Measurements from ENCODE around the gene RSPRY1.

Gene RSPRY1

GRCh38 chr16:57252148-57252721 lies 66.1 kb downstream of the RSPRY1 start:
- no peak overlapping the region for H3K9ac ChIP-seq (ENCODE audit: low read length)
- H3K27ac ChIP-seq (ENCODE audit: low read length): no peak overlapping the region
- H3K27me3 ChIP-seq (ENCODE audit: control insufficient read depth, insufficient read depth, low read length): no peaks in the 10 kb centered on the region
- H3K4me1 ChIP-seq (ENCODE audit: control insufficient read depth, low read depth, low read length): no peaks in the 10 kb centered on the region
- no peak overlapping the region for H3K4me3 ChIP-seq (ENCODE audit: low read length)
- H3K36me3 ChIP-seq (ENCODE audit: control insufficient read depth, low read depth, low read length): peaks cover 9% of the 10 kb centered on the region
- no peaks in the 10 kb centered on the region for H3K9me3 ChIP-seq (ENCODE audit: control insufficient read depth, low read depth, low read length)

DNA sequence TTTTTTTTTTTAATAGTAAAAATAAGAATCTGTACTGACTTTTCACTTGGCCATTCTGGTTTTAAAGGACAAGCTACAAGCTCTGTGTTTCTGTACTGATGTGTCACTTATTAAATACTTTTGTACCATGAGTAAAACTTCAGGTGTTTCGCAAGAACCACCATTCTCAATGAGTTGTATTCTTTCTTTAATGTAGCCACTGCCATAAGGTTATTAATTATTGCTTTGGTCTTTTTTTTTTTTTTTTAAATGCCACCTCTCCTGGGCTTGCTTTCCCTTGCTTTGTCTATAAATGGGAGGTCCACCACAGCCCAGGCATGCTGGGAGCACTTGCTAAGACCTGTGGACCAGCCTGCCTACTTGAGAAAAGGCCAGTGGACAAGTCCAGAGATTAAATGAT lies 67.3 kb downstream of the RSPRY1 start:
- Histone ChIP-seq H3K4me1 (ENCODE audit: control insufficient read depth, low read depth, low read length) (no peaks in the 10 kb centered on the region), H3K36me3 (ENCODE audit: control insufficient read depth, low read depth, low read length) (peaks cover 9% of the 10 kb centered on the region), H3K4me3 (ENCODE audit: low read length) (no peak overlapping the region), H3K9me3 (ENCODE audit: control insufficient read depth, low read depth, low read length) (no peaks in the 10 kb centered on the region), H3K27ac (ENCODE audit: low read length) (no peak overlapping the region), H3K9ac (ENCODE audit: low read length) (no peak overlapping the region), H3K27me3 (ENCODE audit: control insufficient read depth, insufficient read depth, low read length) (no peaks in the 10 kb centered on the region)

DNA sequence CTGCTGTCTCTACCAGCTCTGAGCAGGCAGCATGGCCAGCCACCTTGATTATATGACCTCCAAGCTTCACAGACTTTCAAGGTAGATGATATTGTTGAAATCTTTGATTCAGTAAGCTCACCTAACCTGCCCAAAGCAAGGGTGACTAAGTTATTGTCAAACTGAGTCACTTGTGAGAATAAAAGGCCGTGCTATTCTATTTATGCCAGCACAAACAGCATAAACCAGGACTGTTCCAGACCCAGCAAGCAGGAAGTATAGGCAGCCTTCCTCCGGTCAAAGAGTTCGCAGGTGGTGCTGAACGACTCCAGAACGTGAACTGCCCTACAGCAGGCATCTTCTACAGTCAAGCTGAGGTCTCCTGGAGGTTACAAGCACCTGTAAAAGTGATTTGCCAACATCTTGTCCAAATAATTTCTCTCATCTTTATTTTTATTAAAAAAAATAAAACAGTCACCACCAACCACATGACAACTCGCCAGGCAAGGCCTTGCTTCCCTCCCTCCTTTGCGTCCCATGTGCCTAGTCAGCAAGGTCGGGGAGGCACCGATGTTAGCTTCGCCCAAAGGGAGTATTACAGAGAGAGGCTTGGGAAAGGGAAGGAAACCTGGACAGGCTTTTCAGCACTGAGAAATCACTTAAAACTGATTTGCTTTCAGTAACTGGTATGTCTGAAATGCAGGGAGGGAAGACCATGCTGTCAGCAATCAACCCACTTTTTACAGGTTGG lies 69.7 kb downstream of the RSPRY1 start:
- Histone ChIP-seq H3K27ac (ENCODE audit: low read length) (no peak overlapping the region), H3K4me1 (ENCODE audit: control insufficient read depth, low read depth, low read length) (peaks cover 6% of the 10 kb centered on the region), H3K27me3 (ENCODE audit: control insufficient read depth, insufficient read depth, low read length) (no peaks in the 10 kb centered on the region), H3K9ac (ENCODE audit: low read length) (no peak overlapping the region), H3K9me3 (ENCODE audit: control insufficient read depth, low read depth, low read length) (no peaks in the 10 kb centered on the region), H3K36me3 (ENCODE audit: control insufficient read depth, low read depth, low read length) (peaks cover 6% of the 10 kb centered on the region), H3K4me3 (ENCODE audit: low read length) (no peak overlapping the region)

GRCh38 chr16:57256601-57257395 lies 70.7 kb downstream of the RSPRY1 start:
- Histone ChIP-seq H3K4me1 (ENCODE audit: control insufficient read depth, low read depth, low read length) (peaks cover 6% of the 10 kb centered on the region), H3K27me3 (ENCODE audit: control insufficient read depth, insufficient read depth, low read length) (no peaks in the 10 kb centered on the region), H3K36me3 (ENCODE audit: control insufficient read depth, low read depth, low read length) (peaks cover 6% of the 10 kb centered on the region), H3K27ac (ENCODE audit: low read length) (no peak overlapping the region), H3K9ac (ENCODE audit: low read length) (no peak overlapping the region), H3K9me3 (ENCODE audit: control insufficient read depth, low read depth, low read length) (no peaks in the 10 kb centered on the region), H3K4me3 (ENCODE audit: low read length) (no peak overlapping the region)

DNA sequence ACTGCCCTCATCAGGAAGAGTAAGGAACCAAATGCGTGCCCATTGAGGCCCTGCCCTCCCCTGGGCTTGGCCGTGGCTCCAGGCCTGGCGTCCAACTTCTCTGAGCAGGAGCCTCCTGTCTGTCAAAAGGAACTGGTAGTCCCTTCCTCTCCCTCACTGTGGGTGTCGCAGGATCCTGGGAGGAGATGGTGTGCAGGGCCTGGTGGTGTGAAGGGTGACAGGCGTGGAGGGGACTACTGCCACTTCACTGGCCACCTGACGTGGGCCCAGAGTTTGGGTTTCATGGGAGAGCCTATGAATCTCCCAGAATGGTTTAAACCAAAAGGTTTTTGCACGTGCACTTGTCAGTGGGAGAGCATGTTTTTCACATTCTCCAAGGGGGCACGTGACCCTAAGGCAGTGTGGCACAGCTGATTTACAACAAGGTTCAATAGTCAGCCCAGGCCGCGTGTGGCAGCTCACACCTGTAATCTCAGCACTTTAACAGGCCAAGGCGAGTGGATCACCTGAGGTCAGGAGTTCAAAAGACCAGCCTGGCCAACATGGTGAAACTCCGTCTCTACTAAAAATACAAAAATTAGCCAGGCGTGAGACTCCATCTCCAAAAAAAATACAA lies 71.4 kb downstream of the RSPRY1 start:
- Histone ChIP-seq H3K4me3 (ENCODE audit: low read length) (no peak overlapping the region), H3K27me3 (ENCODE audit: control insufficient read depth, insufficient read depth, low read length) (no peaks in the 10 kb centered on the region), H3K36me3 (ENCODE audit: control insufficient read depth, low read depth, low read length) (no peaks in the 10 kb centered on the region), H3K27ac (ENCODE audit: low read length) (no peak overlapping the region), H3K9me3 (ENCODE audit: control insufficient read depth, low read depth, low read length) (no peaks in the 10 kb centered on the region), H3K4me1 (ENCODE audit: control insufficient read depth, low read depth, low read length) (peaks cover 6% of the 10 kb centered on the region), H3K9ac (ENCODE audit: low read length) (no peak overlapping the region)

DNA sequence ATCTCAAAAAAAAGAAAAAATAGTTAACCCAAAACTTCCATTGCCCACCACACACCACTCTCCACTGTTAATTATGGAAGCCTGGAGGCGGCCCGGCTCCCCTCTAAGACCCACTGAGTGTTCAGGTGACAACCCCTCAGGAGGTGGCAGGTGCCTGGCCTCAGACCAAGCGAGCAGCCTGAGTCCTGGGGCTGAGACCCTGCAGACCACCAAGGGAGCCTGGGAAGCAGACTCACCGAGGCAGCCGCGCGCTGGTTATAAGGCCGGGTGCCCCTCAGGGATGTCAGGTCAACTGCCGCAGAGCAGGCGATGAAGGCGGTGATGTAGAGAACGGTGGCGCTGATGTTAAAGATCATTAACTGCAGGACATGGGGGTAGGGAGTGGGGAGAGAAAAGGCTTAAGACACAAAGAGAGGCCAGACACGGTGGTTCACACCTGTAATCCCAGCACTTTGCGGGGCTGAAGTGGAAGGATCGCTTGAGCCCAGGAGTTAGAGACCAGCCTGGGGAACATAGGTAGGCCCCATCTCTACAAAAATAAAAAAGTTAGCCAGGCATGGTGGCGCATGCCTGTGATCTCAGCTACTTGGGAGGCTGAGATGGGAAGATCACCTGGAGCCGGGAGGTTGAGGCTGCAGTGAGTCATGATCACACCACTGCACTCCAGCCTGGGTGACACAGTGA lies 72.2 kb downstream of the RSPRY1 start:
- Histone ChIP-seq H3K9me3 (ENCODE audit: control insufficient read depth, low read depth, low read length) (no peaks in the 10 kb centered on the region), H3K27me3 (ENCODE audit: control insufficient read depth, insufficient read depth, low read length) (no peaks in the 10 kb centered on the region), H3K36me3 (ENCODE audit: control insufficient read depth, low read depth, low read length) (no peaks in the 10 kb centered on the region), H3K27ac (ENCODE audit: low read length) (no peak overlapping the region), H3K4me3 (ENCODE audit: low read length) (no peak overlapping the region), H3K4me1 (ENCODE audit: control insufficient read depth, low read depth, low read length) (peaks cover 6% of the 10 kb centered on the region), H3K9ac (ENCODE audit: low read length) (no peak overlapping the region)

DNA sequence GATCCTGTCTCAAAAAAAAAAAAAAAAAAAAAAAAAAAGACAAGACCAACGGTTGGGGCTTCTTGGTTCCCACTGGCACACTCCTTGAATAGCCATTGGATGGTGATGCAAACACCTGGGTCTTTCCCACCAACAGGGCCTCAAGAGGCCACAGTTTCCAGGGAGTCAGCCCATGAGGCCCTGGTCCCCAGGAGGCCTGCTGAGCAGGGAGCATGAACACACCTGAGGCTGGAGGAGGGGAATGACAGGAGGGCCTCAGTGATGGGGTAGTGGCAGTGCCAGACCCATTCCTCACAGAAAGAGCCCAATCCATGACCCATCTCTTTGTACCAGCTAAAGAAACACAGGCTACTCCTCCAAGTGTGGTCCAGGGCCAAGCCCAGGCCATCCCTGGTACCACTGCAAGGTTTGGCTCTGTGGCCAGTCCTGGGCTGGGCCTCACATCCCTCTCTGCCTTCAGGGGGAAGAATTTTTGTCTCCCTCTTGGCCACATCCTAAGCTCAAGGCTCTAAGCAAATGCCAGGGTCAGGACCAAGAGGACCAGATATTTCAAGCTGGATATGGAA lies 72.9 kb downstream of the RSPRY1 start:
- Histone ChIP-seq H3K4me1 (ENCODE audit: control insufficient read depth, low read depth, low read length) (peaks cover 6% of the 10 kb centered on the region), H3K27me3 (ENCODE audit: control insufficient read depth, insufficient read depth, low read length) (no peaks in the 10 kb centered on the region), H3K27ac (ENCODE audit: low read length) (no peak overlapping the region), H3K4me3 (ENCODE audit: low read length) (no peak overlapping the region), H3K36me3 (ENCODE audit: control insufficient read depth, low read depth, low read length) (no peaks in the 10 kb centered on the region), H3K9ac (ENCODE audit: low read length) (no peak overlapping the region), H3K9me3 (ENCODE audit: control insufficient read depth, low read depth, low read length) (no peaks in the 10 kb centered on the region)

- peak overlapping the region; percentile 2 for H3K27ac ChIP-seq (ENCODE audit: low read length)
- H3K9ac ChIP-seq (ENCODE audit: low read length): peak overlapping the region; percentile 12
- H3K4me3 ChIP-seq (ENCODE audit: low read length): peak overlapping the region; percentile 5
- H3K36me3 ChIP-seq (ENCODE audit: control insufficient read depth, low read depth, low read length): no peaks in the 10 kb centered on the region
- peaks cover 6% of the 10 kb centered on the region for H3K4me1 ChIP-seq (ENCODE audit: control insufficient read depth, low read depth, low read length)
- no peaks in the 10 kb centered on the region for H3K27me3 ChIP-seq (ENCODE audit: control insufficient read depth, insufficient read depth, low read length)
- H3K9me3 ChIP-seq (ENCODE audit: control insufficient read depth, low read depth, low read length): no peaks in the 10 kb centered on the region
These were observed 74.3 kb downstream of the RSPRY1 start for GRCh38 chr16:57260294-57260929.

DNA sequence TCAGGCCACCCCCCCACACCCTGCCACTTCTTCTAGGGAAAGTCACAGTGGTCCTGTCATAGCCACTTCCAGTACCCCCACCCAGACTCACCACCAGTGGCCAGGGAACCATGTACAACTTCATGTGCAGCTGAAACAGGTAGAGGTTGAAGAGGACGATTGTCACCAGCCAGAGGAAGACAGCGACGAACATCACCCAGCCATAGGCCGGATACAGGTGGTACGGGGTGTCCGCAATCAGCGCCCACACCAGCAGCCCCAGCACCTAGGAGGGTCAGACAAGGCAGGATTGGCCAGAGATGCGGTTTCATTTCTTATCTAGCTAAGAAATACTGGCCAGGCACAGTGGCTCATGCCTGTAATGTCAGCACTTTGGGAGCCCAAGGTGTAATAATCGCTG lies 75.7 kb downstream of the RSPRY1 start:
- H3K4me3 ChIP-seq (ENCODE audit: low read length): no peak overlapping the region
- H3K27me3 ChIP-seq (ENCODE audit: control insufficient read depth, insufficient read depth, low read length): no peaks in the 10 kb centered on the region
- no peaks in the 10 kb centered on the region for H3K36me3 ChIP-seq (ENCODE audit: control insufficient read depth, low read depth, low read length)
- H3K9ac ChIP-seq (ENCODE audit: low read length): no peak overlapping the region
- no peaks in the 10 kb centered on the region for H3K9me3 ChIP-seq (ENCODE audit: control insufficient read depth, low read depth, low read length)
- H3K4me1 ChIP-seq (ENCODE audit: control insufficient read depth, low read depth, low read length): peaks cover 9% of the 10 kb centered on the region
- no peak overlapping the region for H3K27ac ChIP-seq (ENCODE audit: low read length)

- Histone ChIP-seq H3K9me3 (ENCODE audit: control insufficient read depth, low read depth, low read length) (no peaks in the 10 kb centered on the region), H3K27me3 (ENCODE audit: control insufficient read depth, insufficient read depth, low read length) (no peaks in the 10 kb centered on the region), H3K27ac (ENCODE audit: low read length) (no peak overlapping the region), H3K9ac (ENCODE audit: low read length) (no peak overlapping the region), H3K36me3 (ENCODE audit: control insufficient read depth, low read depth, low read length) (no peaks in the 10 kb centered on the region), H3K4me1 (ENCODE audit: control insufficient read depth, low read depth, low read length) (peaks cover 9% of the 10 kb centered on the region), H3K4me3 (ENCODE audit: low read length) (no peak overlapping the region)
These were observed 76.9 kb downstream of the RSPRY1 start for GRCh38 chr16:57262841-57263540.
